Activated CD8-positive, alpha-beta memory T cell treated with anti-CD3 and anti-CD28 coated beads for 1 hour (primary cell): Measurements from ENCODE around the gene AP3D1.
"Not testable (repeated sequence)": the region's sequence is repeated elsewhere in the genome, so short reads cannot be mapped to it uniquely, and the experiment has no call there.

Experiments
- DNase-seq, 2 donors: peaks; one replicate each; pipeline ENCODE4 v3.0.0-alpha.2; 2020; ENCODE audit warnings: low read depth in 1 of 2; ENCODE audit errors: extremely low read depth in 1 of 2

Gene AP3D1

DNA sequence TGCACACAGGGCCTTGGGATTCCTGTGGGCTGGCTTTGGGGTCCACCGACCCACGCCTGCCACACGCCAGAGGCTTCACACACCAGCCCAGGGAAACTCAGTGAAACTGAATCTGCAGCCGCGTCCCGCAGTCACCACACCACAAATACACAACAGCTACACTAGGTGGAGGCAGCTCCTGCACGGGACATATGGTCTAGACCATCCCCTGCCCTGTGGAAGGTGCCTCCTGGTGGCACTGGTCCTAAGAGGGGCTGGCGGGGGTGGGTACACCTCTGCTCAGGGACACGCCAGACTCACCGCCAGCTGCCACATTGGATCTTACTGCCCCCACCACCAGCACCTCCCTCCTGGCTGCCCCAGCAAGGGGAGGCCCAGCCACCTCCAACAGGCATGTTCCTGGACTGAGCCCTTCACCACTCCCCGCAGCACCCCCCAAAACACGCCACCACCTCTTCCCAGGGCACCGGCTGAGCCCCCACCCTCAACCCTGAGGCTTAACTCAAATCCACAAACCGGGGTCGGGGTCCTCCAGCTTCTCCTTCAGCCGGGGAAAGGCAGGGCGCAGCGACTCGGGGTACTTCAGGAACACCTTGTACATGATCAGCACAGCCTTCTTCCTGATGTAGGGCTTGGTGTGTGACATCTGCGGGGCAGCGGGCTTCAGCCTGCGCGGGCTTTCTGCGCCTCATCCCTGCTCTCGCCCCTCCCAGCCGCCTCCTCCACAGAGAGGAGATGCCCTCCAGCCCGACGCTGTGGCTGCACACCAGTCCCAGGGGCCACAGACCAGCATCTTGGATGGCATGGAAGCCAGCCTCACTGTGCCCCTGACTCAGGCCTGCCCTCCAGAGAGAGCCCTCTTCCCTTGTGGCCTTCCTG lies 21.2 kb downstream of the AP3D1 start:
- DNase-seq = no peak

DNA sequence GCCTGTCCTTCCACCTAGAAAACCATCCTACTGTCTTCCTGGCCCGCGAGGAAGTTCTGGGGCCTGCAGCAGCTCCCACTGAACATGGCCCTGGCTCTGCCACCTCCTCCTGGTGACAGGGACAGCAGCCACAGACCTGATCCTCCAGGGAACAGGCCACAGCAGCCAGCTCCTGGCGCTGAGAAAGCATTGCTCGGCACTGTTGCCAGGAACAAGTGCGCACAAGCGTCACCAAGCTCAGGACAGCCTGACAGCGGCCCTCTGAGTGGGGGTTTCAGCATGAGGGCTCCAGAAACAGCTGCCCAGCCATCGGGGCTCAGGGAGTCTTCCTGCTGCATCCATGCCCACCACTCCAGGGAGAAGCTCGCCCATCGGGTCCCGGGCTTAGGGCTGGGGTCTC lies 21.9 kb downstream of the AP3D1 start:
- DNase-seq = no peak

DNA sequence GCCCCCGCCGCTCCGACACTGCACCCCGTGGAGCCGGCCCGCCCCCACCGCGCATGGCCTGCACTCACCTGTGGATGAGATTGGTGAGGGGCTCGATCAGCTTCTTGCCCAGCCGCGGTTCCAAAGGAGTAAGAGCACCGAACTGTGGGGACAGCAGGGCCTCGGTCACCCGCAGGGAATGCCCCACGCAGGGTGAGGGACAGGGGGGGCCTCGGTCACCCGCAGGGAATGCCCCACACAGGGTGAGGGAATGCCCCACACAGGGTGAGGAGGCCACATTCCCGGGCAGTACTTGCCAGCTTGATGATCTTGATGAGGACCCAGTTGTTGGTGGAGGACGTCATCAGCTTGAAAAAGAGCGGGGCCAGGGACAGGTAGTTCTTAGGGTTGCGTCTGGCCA lies 22.3 kb downstream of the AP3D1 start:
- no peak for DNase-seq

DNA sequence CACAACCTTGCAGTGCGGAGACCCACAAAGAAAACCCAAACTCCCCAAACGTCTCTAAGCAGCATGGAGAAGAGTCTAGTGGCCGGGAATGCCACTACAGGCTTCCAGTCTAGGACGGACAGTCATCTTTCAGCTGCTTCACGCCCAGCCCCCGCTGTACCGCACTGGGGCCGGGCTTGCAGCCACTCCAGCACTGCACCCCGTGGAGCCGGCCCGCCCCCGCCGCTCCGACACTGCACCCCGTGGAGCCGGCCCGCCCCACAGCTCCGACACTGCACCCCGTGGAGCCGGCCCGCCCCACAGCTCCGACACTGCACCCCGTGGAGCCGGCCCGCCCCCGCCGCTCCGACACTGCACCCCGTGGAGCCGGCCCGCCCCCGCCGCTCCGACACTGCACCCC lies 23.1 kb downstream of the AP3D1 start:
- DNase-seq = not testable (repeated sequence)

DNA sequence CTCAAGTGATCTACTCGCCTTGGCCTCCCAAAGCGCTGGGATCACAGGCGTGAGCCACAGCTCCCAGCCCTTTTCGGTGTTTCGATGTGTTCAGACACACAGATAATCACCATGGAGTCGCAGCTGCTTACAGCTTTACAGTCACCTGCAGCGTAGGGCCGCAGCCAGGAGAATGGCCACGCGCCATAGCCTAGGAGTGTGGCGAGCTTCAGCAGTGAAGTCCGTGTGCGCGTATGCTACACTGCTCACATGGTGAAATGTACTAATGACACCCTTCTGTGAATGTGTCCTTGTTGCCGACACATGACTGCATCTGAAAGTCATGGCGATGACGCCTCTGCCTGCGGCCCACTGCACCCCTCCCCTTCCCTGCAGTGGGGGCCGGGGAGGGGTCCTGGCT lies 23.6 kb downstream of the AP3D1 start:
- DNase-seq = no peak

DNA sequence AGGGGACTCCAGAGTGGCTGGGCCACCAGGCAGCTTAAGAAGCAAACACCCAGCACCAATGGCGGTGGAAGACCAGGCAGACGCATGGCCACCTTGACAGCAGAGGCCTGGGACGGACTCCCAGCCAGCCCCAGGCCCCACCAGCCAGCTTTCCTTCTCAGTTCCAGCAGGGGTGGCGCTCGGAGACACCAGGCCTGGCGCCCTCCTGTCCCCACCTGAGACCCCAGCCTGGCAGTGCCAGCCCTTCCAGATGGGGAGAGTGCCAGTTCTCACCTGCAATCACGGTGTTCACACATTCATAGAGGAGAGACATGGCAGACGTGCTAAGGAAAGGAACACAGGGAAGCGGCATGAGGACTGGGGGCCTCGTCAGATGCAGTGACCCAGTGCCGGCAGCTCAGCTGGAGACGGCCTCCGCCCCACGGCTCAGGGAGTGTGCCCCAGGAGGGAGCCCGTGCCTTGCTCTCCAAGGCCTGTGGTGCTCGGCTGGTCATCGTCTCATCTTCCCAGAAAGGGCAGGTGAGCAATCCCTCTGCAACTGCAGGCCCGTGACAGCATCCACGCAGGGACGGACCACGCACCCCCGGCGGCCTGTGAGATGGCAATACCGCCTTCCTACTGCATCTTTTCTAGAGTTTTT lies 24.4 kb downstream of the AP3D1 start:
- no peak for DNase-seq

DNA sequence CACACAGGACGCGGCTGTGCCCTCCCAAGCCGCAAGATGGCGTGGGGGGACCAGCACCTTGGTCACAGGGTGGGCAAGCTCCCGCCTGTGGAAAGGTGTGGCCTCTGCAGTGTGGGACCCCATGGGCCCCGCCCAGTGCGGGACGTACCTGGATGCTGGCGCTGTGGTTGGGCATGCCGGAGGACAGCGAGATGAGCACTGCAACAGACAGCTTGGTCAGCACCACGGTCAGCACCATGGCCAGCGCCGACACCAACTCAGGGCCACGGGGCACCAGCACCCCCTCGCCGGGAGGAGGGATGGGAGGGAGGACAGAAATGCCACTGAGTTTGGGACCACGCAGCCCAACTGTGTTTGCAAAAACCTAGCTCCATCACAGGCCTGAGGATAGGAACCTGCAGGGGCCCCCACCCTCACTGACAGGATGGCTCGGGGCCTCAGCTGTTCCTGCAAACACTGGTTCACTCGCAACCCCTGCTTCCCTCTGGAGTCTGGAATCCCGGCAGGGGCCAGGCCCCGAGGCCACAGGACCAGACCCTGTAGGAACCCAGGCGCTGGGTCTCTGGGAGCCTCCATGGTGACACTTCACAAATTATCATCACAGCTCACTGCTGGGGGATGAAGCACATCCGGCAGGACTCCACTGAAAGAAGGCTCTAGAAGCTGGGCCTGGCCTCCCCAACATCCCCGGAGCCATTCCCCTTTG lies 27.5 kb downstream of the AP3D1 start:
- no peak for DNase-seq

DNA sequence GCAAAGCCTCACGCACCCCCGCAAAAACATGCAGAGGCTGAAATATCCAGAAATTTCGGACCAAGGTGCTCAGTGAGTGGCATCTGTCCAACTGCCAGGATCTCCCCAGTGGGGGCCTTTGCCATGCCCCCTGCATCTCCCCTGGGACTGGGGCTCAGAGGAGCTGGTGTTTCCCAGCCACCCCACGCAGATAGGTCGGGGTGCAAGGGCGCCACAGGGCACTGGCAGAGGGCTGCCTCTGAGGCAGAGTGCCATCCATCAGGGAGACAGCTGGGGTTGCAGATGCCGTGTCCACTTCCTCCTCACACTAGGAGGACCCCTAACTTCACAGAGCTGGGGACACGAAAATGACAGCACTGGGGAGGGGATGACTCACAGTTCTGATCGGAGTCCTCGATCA lies 28.4 kb downstream of the AP3D1 start:
- no peak for DNase-seq

DNA sequence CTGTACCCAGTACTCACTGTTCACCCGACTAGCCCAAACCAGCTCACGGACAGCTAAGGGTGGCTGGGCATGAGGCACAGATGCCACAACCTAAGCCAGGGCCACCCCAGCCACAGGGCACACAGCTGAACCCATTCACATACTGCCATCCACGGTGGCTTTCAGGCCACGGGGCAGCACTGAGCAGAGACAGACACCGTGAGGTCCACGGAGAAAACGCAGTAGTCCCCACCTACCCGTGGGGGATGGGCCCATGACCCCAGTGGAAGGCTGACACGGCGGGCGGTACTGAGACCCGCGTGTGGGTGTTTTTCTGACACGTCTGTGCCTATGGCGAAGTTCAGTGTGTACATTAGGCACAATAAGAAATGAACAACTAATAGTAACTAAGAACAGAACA lies 29.1 kb downstream of the AP3D1 start:
- DNase-seq = no peak

DNA sequence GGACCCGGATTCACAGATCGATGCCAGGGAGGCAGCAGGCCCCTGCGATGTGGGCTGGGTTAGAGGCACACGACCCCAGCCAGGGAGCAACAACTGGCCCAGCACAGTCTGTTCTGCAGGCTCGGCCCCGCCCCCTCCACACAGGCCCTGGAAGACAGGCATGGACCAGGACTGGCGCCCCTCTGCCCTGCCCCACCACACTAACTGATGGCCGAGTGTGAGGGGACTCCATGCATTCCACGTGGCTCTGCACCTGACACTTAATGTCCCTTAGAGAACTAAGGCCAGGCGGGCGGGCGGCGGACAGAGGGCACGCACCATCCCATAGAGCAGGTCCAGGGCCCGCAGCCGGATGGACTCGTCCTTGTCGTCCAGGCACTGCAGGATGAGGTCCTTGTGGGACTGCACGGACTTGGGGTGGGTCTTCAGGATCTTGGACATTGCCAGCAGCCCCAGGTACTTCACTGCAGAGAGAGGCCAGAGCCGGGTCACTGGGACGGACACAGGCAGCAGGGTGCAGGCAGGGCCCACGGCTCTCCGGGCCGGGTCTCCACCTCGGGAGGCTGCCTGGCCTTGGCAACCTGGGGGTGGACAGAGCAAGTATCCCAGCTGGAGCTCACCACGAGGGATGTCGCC lies 29.8 kb downstream of the AP3D1 start:
- DNase-seq = no peak

DNA sequence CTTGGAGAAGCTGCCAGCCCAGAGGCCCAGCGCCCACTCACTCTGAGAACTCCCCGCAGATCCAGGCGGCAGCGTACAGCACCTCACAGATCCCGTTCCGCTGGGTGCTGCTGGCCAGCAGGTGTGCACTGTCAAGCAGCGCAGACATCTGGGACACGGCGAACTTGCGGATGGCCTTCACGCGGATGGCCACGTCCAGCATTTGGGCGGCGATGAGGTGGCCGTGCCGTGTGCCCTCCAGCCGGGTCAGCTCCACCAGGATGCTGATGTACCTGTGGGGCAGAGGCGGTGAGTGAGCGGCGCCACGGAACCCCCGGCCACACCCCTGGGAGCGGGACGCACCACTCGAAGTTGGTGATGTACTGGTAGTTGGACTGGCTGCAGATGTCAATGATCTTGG lies 30.5 kb downstream of the AP3D1 start:
- no peak for DNase-seq

DNA sequence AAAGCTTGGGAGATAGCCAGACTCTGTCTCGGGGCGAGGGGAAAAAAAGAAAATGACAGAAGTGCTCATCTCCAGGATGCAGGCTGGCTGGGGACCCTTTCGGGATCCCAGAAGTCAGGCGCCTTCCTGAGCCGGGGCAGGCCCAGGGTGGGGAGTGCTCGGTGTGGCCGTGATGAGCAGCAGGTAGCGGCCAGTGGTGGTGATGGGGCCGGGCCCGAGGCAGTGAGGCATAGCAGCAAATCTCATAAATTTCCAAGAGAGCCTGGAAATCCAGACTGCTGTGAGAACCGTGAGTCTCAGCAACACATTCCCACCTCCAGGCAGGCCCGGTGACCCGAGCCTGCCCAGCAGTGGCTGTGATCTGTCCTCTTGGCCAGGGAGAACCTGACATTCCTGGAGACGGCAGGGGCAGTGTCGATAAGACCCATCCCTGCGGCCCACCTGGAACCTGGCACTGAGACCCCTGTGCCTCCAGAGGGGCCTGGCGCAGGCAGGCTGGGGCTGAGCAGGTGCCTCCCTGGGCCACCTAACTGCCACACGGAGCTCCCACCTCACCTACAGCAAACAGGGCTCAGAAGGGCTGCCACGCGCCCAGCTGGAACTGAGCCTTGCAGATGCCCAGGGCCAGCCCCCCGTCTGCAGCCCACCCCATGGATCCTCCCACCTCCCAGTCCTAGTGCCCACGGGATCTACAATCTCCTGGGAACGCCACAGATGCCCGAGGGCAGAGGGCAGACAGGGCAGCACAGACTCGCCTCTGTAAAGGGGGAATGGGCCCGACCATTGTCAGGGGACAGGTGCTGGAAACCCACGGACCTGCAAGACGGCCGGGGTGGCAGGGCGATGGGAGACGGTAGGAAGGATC lies 31.2 kb downstream of the AP3D1 start:
- DNase-seq = no peak

DNA sequence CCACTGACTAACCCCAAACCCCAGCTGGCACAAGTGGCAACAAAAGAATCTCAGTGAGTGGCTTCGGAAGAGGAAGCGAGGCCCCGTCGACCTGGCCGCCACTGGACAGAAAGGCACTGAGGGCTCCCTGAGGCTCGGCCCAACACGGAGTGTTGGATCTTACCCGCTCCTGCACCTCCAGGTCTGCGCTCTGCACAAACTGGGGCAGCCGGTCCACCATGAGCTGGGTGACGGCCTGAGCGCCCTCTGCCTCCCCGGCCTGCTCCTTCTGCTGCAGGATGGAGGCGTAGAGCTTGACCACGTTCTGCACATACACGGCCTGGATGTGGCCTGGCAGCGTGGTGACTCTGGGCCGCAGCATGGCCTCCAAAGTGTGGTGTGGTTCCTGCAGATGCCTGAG lies 32.9 kb downstream of the AP3D1 start:
- DNase-seq = no peak

DNA sequence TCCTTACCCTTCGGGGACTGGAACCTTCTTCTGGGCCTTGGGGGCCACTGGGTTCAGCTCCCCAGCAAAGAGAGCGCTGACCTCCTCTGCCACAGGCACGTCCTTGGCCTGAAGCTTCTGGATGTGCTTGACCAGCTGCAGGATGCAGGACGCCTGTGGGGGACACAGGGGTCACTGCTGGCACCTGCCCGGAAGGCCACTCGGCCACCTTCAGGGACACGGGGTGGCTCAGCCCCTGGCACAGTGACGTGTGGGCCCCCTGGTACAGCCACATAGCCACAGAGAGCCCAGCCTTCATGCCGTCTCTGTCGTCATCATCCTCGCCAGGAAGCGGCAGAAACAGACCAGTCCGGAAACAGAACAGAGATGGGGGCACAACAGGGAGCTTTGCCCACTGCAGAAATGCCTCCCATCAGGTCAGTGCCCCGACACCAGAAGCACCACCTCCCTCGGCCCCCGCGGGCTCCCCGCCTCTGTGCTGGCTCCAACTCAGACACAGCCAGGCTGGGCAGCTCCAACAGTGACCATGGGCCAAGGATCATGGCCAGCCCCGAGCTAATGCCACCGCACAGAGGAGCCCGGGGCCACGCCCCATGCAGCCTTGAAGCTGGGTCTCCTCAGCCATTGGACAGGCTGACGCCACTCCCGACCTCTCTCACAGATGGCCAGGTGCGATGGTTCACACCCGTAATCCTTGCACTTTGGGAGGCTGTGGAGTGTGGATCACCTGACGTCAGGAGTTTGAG lies 34.0 kb downstream of the AP3D1 start:
- DNase-seq = no peak

DNA sequence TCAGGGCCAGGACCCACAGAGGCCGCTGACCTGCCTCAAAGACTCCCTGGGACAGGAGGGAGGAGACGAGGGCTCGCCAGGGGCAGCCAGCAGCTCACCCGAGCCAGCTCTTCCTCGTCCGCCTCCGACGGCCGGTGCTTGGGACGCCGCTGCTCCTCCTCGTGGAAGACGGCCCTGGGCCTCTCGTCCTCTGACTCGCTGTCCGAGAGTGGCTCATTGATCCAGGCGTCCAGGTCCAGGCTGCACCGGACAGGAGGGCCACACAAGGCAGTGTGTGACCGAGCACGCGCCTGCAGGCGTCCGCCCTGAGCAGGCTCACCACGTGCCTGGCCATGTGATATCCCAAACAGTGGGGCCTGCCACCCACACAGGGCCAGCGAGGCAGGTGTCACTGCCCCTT lies 34.9 kb downstream of the AP3D1 start:
- DNase-seq = no peak

DNA sequence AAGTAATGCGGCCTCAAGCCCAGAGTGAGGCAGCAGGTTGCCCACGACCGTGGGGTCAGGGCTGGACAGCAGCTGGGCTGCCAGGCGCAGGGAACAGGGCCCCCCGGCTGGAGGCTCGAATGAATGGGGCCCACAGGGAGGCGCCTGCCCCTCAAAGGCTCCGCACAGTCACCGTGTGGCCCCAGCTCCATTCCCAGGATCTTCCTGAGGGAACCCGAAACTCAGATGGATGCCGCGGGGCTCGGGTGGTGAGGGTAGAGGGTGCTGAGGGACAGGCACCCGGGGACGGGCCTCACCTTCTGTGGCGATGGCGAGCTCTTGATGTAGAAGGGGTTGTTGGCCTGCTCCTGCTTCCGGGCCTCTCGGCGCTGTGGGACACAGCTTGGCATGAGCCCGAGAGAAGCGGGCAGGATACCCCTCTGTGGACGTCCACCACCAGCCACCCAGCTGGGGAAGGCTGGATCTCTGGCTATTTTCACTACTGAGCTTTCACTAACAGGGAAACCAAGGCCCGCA lies 35.4 kb downstream of the AP3D1 start:
- no peak for DNase-seq

DNA sequence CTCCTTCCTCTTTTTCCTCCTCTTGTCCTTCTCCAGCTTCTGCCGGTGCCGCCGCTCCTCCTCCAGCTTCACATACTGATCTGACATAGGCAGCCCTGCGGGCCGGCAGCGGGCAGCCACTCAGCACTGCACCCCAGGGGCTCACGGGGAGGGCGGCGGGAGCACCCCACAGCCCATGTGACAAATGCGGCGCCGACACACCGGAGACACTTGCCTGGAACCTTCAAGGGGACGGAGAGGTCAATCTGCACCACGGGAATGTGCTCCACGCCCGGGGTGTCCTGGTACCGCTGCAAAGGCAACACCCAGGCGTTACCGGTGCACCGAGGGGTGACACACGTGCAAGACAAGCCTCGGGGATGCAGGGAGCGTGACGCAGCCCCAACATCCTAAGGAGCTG lies 36.0 kb downstream of the AP3D1 start:
- DNase-seq = no peak

DNA sequence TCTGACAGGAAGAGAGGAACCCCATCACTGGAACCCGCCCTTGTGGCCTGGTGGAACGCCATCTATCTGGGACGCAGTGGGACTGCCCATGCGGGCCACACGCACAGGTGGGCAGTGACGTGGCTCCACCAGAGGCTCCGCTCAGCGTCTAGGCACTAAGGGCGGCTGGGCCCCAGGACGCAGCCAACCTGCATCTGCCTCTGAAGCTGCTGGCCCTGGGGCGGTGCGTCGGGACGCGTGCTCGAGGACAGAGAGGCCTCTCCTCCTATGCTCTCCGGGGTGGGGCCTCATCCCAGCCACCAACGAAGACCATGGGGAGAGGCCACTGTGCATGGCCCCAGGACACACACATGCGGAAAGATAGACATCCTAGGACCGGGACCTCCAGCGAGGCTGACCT lies 36.5 kb downstream of the AP3D1 start:
- DNase-seq = no peak

DNA sequence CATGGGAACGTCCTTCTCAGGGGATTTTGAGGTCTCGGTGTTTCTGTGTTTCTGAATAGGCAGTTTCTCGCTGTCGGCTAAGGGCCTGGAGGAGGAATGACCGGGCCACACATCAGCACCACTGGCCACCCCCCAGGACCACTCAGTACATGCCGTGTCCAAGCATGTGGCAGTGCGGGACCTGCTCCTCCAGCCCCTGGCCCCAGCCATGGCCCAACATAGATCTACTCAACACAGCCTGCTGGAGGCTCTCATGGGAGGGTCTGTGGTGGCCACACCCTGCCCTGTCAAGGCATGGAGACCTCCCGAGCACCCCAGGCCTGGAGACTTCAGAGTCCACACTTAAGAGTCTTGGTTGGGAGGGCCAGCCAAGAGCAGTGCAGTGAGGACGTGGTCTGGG lies 37.1 kb downstream of the AP3D1 start:
- DNase-seq = no peak
